Inferior parietal cortex (tissue), 1 donor: ENCODE measurements around the gene RAB39A.
"Not testable (repeated sequence)": the region's sequence is repeated elsewhere in the genome, so short reads cannot be mapped to it uniquely, and the experiment has no call there.

Source experiments
- DNase-seq: peaks from one replicate; pipeline ENCODE4 v3.0.0-alpha.2; 2016; ENCODE audit errors: extremely low spot score

RAB39A gene

GRCh38 chr11:107928046-107928766 is at the start of gene RAB39A:
RAB39A (plus strand) TSS chr11:107928448; CDS start chr11:107928569, 121 bp downstream.
- DNase-seq, result peak; percentile 87

GRCh38 chr11:107881471-107881870 is 46.8 kb upstream of the RAB39A start:
- not testable (repeated sequence) for DNase-seq

- DNase-seq, result no peak
Observed at GRCh38 chr11:107882095-107882820, 46.0 kb upstream of the RAB39A start.

GRCh38 chr11:107898270-107898669 is 30.0 kb upstream of the RAB39A start:
- DNase-seq, result peak; percentile 12

DNA sequence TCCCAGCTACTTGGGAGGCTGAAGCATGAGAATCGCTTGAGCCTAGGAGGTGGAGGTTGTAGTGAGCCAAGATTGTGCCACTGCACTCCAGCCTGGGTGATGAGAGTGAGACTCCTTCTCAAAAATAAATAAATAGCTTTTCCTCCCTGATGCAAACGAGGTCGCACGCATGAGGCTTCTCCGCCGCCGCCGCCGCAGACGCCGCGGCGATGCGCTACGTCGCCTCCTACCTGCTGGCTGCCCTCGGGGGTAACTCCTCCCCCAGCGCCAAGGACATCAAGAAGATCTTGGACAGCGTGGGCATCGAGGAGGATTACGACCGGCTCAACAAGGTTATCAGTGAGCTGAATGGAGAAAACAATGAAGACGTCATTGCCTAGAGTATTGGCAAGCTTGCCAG is 20.0 kb upstream of the RAB39A start:
- no peak for DNase-seq

- DNase-seq, result not testable (repeated sequence)
Observed at GRCh38 chr11:107912415-107912814, 15.8 kb upstream of the RAB39A start.

DNA sequence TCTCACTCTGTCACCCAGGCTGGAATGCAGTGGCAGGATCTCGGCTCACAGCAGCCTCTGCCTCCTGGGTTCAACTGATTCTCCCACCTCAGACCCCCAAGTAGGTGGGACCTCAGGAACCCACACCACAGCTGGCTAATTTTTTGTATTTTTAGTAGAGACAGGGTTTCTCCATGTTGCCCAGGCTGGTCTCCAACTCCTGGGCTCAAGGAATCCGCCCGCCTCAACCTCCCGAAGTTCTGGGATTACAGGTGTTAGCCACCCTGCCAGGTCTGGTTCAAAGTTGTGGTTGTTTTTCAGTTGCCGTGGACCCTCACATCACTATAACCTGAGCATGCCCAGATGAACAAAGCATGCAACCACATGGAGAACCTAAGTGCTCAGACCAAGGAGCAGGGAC is 13.0 kb upstream of the RAB39A start:
- no peak for DNase-seq

DNA sequence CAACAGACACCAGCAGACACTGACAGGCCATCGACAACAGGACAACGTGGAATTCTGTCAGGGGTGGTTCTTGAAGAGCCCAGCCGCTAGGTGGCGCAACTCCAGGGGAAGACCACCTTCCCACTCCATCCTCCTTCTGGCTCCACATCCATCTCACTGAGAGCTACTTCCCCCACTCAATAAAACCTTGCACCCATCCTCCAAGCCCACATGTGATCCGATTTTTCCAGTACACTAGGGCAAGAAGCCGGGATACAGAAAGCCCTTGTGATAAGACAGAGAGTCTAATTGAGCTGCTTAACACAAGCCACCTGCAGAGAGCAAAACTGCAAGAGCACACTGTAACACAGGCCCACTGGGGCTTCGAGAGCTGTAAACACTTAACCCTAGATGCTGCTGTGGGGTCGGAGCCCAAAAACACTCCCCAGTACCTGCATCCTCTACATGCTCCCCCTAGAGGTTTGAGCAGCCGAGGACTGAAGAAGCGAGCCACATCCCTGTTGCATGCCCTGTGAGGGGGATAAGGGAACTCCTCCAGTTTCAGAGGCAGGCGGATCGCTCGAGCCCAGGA is 11.5 kb upstream of the RAB39A start:
- DNase-seq, result no peak

GRCh38 chr11:107921997-107922396 is 6.3 kb upstream of the RAB39A start:
- DNase-seq, result no peak

- DNase-seq, result not testable (repeated sequence)
Observed at GRCh38 chr11:107923519-107923918, 4.7 kb upstream of the RAB39A start.

GRCh38 chr11:107924306-107924705 is 3.9 kb upstream of the RAB39A start:
- DNase-seq, result no peak

- DNase-seq, result no peak
Observed at GRCh38 chr11:107927559-107927958, 689 bp upstream of the RAB39A start.

- DNase-seq, result no peak
Observed at GRCh38 chr11:107928767-107929507, 689 bp downstream of the RAB39A start.

GRCh38 chr11:107929611-107930200 is 1.5 kb downstream of the RAB39A start:
- DNase-seq, result peak; percentile 43

DNA sequence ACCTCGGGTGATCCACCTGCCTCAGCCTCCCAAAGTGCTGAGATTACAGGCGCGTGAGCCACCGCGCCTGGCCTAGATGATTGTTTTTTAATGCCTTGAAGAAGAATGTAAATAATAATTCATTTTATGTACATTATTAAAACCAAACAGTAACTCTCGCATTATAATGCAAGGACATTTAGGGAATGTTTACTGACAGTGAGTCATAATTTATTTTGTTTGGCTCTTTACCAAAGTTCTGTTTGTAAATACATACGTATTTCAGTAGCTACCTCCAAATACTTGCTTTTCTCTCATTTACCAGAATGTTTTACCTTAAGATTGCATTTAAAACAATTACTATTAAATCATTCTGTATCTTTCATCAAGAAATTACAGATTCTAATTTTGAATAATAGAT is 3.0 kb downstream of the RAB39A start:
- DNase-seq, result no peak

DNA sequence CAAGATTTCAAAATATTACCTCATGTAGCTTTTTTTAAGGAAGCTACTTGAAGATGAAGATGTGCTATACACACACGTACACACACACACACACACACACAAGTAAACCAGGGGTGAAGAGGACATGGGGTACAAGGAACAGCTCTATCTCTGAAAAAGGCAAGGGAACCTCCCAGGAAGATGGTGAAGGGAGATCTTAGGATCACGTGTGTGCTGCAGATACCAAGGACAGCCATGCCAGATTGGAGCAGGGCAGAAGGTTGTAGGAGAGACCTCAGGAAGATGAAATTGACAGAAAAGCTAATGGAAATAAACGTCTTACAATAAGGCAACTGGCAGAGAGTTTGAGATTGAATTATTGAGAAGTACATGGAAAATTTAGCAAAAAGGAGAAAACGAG is 19.7 kb downstream of the RAB39A start:
- DNase-seq, result no peak

DNA sequence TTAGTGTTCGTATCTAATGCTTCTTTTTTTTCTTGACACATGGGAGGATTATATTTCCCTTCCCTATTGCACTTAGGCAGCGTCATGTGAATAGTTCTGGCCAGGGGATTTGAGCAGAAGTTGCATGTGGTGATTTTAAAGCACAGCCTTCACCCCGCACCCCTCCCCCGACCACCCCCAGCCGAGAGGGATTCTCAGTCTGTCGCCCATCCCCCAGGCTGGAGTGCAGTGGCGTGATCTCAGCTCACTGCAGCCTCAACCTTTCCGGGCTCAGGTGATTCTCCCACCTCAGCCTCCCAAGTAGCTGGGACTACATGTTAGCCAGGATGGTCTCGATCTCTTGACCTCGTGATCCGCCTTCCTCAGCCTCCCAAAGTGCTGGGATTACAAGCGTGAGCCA is 20.1 kb downstream of the RAB39A start:
- DNase-seq, result not testable (repeated sequence)

DNA sequence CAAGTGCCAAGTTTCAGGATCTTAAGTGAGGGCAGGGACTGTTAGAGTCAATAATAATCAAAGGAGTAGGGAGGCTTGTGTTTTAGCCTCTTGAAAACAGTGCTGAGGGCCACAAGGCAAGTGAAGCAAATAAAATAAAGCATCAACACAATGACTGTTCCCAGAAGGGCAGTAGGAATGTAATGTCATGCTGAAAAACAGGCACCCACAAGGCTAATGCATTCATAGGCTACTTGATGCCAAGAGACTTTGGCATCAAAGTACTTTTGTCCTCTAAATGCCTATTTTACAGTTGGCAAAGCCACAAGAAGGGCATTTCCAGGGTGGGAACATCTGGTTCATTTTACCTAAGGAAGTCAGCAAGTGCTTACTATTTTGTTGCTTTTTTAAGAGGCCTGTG is 22.9 kb downstream of the RAB39A start:
- no peak for DNase-seq

DNA sequence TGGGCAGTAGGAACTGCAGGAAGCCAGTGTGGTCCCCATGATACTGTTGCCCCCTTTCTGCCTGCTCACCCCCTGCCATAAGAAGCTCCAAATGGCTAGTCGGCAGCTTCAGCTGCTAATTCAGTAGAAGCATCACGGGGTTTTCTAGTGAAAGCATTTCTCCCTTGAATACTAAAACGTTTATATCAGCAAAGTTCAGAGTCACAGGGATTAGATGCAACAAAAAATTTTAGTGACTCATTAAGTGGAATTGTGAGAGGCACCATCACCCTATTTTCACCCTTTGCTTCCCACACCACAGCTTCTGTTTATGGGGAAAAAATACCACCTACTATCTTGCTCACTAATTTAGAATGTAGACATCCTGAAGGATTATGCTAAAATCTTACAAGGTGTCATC is 25.2 kb downstream of the RAB39A start:
- no peak for DNase-seq

DNA sequence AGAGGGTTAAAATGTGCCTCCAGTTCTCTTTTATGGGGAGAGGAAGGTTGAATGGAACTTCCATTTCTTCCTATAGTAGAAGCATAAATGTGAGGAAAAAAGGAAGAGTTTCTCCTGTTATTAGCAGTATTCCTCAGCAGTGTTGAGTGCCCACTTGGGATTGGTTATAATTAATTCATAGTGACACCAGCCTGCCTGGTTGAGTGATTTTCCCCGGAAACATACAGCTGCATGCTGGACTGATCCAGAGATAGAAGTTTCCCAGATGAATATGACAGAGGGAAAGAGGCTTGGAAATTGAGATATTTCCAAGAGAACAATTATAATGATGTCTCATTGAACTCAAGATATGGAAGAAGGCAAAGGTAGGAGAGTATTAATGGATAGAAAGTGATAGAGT is 28.3 kb downstream of the RAB39A start:
- DNase-seq, result no peak

DNA sequence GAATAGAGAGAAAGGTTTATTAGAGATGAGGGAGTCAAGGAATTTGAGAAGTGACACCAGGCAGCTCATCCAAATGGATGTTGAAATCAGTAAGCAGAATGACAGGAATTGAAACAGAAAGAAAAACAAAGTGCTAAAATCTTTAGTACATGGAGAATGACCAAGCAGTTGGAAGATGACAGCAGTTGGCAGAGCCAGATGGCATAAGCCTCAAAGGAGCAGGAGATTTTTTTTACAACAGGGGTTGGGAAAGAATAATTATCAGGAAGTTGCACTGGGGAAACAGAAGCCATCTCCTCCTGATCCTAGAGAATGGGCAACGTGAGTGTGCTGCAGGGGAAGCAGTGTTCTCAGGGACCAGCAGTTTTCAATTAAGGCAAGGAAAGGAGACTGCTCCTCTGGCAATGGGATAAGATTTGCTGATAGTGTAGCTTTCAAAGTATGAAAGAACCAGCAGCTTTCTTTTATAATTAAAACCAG is 28.9 kb downstream of the RAB39A start:
- peak; percentile 39 for DNase-seq

DNA sequence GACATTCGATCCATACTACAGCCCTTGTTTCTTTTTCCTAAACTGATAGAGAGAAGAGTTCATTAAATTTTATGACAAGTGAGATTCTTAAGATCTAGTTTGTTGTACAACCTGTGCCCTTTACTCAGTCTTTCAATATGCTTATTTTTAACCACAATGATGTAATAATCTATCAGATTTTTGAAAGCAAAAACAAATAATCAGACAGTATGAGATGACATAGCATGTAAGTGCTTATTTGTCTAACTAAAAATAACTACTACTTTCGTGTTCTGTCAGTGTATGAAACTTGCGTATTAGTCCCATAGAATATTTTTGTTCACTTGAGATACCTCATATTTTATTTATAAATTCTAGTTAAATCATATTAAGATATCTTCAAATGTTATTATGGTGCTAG is 33.2 kb downstream of the RAB39A start:
- DNase-seq, result no peak
